Omental fat pad (tissue), 4 donors: ENCODE measurements around the gene SUCLG2. TPM values are rescaled to one million over a fixed set of nuclear protein-coding genes. Genes with fewer than 3 reads are reported as not detected.

Source experiments
- ATAC-seq: fragments of 150-250 bp; one replicate; pipeline ENCODE4 v1.9.1; 2016; ENCODE audit warnings: mild to moderate bottlenecking, moderate library complexity; ENCODE audit not compliant: low FRiP score
- DNase-seq: peaks from one replicate; pipeline ENCODE4 v3.0.0-alpha.2; 2019; ENCODE audit warnings: low spot score
- total RNA-seq, 4 donors: library from RNA; depleted of rRNA; stranded (reverse); fragments of >200 nt; gene quantifications; one replicate each; pipeline ENCODE4 v1.1.0, GENCODE V29; 2016
- TF ChIP-seq, protein P1 (sequence below), 3 donors: fragments of 450-650 bp; IDR thresholded peaks; one replicate each; pipeline ENCODE4 v1.5.1; 2016 to 2017; ENCODE audit warnings: antibody characterized with exemption in 3 of 3, mild to moderate bottlenecking in 3 of 3, moderate library complexity in 2 of 3

SUCLG2 gene
- total RNA-seq, 4 donors from 2014 or later = 37.5 to 52.2 (median 42.1) TPM

DNA sequence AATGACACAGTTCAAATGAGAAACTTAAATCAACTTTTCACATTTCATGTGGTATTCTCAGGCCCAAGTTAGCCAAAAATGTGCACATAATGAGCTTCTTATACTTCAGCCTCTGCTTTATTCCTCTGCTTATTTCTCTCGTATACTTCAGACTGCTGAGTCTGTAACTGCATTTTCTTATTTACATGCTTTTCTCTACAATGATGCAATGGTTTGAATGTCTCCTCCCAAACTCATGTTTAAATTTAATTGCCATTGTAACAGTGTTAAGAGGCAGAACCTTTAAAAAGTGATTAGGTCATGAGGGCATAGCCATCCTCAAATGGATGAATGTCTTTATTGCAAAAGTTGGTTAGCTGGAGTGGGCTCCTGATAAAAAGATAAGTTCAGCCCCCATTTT is 184.2 kb downstream of the SUCLG2 start:
- TF ChIP-seq, protein P1, sequence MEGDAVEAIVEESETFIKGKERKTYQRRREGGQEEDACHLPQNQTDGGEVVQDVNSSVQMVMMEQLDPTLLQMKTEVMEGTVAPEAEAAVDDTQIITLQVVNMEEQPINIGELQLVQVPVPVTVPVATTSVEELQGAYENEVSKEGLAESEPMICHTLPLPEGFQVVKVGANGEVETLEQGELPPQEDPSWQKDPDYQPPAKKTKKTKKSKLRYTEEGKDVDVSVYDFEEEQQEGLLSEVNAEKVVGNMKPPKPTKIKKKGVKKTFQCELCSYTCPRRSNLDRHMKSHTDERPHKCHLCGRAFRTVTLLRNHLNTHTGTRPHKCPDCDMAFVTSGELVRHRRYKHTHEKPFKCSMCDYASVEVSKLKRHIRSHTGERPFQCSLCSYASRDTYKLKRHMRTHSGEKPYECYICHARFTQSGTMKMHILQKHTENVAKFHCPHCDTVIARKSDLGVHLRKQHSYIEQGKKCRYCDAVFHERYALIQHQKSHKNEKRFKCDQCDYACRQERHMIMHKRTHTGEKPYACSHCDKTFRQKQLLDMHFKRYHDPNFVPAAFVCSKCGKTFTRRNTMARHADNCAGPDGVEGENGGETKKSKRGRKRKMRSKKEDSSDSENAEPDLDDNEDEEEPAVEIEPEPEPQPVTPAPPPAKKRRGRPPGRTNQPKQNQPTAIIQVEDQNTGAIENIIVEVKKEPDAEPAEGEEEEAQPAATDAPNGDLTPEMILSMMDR (IDR thresholded peaks at IDR 0.05) = no peak
- ATAC-seq (no peak), DNase-seq (no peak)

DNA sequence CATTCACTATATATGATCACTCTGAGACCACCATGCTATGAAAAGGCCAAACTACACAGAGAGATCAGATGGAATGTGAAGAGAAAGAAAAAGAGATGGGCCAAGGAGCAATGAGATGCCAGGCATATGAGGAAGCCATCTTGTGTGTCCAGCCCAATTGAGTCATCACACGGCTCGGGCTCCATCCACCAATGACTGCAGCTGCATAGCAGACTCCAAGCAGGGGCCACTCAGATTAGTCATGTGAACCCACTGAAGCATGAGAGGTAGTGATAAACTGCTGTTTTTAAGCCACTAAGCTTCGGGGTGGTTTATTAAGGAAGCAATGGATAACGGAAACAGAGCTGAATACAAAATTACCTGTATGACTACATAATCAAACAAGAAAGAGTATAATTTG is 185.9 kb downstream of the SUCLG2 start:
- ATAC-seq (no peak), DNase-seq (no peak)
- TF ChIP-seq, protein P1 (IDR thresholded peaks at IDR 0.05) = no peak

DNA sequence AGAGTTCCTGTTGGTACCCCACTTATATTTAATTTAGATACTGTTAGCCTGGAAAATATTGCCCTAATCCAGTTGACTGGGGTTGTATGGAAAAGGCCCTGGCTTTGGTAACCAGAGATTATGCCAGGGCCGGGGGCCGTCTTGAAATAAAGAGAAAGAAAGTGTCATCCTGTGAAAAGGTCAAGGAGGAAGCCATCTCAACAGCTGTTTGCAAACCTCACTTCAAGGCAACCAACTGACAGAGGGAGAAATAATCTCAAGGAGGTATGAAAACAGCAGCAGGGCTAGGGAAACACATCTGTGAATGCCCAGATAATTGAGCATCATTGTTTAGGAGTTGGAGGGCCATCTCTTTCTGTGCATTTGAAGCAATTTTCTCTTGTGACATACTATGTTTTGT is 190.8 kb downstream of the SUCLG2 start:
- DNase-seq (no peak), ATAC-seq (no peak)
- TF ChIP-seq, protein P1 (IDR thresholded peaks at IDR 0.05) = no peak

DNA sequence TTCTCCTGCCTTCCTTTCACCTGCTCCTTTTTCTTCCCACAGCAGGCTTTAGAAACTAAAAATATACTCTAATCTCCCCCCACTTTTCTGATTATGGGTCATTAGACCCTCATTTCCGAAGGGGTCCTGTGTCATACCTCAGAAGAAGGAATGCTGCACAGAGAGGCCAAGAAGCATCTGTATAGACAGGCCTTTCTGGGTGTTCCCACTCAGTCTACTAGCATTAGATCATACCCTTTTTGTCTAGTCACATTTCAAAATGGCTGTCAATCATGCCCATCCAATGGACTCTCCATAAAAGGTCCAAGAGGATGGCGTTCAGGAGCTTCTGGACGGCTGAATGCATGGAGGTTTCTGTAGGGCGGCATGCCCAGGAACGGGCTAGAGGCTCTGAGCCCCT is 192.2 kb downstream of the SUCLG2 start:
- TF ChIP-seq, protein P1 (IDR thresholded peaks at IDR 0.05) = no peak
- ATAC-seq = no peak
- no peak for DNase-seq

DNA sequence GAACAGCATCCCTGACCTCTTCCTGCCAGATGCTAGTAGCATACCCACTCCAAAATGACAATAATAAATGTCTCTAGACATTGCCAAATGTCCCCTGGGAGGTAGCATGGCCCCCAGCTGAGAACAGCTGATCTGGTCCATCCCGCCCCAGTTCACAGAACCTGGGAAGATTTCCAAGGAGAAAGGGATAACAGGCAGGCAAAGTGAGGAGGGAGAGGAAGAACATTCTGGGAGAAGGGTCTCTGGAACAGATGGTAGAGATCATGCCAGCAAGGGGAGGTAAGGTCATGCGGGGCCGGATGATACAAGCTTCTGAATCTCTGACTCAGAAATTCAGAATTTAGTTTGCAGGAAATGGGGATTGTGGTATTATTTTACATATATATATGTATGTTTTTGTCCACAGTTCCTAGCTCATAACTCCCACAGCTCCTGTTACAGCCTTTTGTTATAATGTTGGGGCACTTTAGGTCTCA is 192.7 kb downstream of the SUCLG2 start:
- TF ChIP-seq, protein P1 (IDR thresholded peaks at IDR 0.05) = no peak
- DNase-seq = no peak
- ATAC-seq = no peak

DNA sequence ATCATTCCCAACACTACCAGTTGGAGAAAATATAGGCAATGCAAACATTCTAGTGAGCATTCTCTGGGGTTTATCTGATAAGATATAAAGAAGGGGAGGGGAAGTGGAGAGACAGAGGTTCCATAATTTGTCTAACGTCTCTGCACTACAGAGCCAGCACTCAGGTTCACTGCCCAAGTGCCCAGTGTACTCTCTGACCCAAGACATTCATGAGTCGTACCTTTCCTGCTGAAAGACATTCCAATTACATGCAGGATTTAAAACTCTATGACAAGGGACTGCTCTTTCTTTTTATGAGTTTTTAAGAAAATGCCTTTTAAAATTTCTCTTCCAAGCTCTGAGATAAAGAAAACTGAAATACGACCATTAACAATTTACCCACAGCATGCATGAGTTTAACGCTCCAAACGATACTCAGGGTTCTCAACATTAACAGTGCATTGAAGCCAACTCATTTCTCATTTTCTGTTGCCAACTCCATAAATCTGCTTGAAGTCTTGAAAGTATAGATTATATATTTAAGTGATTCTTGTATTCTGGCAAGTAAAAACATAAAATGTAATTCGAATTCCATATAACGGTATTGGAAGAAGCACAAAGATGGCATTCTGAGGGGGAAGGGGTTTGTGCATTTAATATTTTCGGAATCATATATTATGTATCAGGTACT is 193.4 kb downstream of the SUCLG2 start:
- no peak for DNase-seq
- TF ChIP-seq, protein P1 (IDR thresholded peaks at IDR 0.05) = no peak
- no peak for ATAC-seq

DNA sequence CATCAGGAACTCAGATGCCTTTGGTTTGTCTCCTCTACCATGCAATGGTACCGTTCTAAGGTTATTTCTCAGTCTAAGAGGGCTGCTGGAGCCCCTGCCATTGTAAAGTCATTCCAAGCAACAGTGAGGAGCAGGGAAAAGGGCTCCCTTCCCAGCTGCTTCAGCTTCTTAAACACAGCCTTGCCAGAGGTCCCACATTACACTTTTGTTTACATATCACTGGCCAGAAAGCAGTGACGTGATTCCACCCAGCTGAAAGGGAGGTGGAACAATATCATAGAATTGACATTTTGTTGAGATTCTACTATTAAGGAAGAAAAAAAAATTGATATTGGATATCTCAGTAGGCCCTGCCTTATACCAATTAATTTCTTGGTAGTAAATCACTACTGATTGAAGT is 194.6 kb downstream of the SUCLG2 start:
- TF ChIP-seq, protein P1 (IDR thresholded peaks at IDR 0.05) = no peak
- no peak for ATAC-seq
- DNase-seq = no peak
